22Rv1 (cell line): ENCODE results near the gene THRA.

Experiments used
- H3K27ac ChIP-seq: fragments of 450-650 bp; 2 replicates; pipeline ENCODE4 v1.5.1; 2017
- ZFX ChIP-seq: fragments of 450-650 bp; IDR thresholded peaks from 2 replicates; pipeline ENCODE4 v1.6.1; 2017; ENCODE audit warnings: antibody characterized with exemption, borderline replicate concordance
- TF ChIP-seq, protein P1 (sequence below): fragments of 450-650 bp; IDR thresholded peaks from 2 replicates; pipeline ENCODE4 v1.5.1; 2017; ENCODE audit warnings: mild to moderate bottlenecking

Gene THRA

DNA sequence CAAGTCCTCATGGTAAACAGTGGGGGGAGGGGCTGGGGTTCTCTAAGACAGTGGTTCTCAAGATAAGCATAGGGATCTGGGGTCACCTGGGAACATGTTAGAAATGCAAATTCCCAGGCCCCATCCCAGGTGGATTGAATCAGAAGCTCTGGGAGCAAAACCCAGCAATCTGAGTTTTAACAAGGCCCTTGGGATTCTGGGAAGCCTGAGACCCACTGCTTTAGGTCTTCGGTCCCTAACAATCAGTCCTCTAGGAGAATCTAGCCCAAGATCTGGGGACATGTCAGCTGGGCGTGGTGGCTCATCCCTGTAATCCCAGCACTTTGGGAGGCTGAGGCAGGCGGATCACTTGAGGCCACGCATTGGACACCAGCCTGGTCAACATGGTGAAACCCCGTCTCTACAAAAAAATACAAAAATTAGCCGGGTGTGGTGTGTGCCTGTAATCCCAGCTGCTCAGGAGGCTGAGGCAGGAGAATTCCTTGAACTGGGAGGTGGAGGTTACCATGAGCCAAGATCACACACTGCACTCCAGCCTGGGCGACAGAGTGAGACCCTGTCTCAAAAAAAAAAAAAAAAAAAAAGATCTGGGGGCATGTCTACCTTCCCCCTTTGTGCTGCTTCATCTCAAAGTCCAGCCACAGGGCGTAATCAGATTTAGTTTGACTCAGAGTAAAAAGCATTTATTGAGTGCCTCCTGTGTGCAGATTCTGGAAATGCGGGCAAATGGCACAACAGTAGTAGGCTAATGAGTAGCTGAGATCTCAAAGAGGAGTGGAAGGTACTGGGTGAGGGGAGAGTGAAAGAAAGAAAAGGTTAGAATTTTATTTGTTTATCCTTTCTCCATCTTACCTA is 46.4 kb downstream of the THRA start:
- no peak for TF ChIP-seq ZFX
- TF ChIP-seq, protein P1, sequence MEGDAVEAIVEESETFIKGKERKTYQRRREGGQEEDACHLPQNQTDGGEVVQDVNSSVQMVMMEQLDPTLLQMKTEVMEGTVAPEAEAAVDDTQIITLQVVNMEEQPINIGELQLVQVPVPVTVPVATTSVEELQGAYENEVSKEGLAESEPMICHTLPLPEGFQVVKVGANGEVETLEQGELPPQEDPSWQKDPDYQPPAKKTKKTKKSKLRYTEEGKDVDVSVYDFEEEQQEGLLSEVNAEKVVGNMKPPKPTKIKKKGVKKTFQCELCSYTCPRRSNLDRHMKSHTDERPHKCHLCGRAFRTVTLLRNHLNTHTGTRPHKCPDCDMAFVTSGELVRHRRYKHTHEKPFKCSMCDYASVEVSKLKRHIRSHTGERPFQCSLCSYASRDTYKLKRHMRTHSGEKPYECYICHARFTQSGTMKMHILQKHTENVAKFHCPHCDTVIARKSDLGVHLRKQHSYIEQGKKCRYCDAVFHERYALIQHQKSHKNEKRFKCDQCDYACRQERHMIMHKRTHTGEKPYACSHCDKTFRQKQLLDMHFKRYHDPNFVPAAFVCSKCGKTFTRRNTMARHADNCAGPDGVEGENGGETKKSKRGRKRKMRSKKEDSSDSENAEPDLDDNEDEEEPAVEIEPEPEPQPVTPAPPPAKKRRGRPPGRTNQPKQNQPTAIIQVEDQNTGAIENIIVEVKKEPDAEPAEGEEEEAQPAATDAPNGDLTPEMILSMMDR = no peak; the same call in 1 of the 2 replicates
- 0 out of 2 replicates have a peak overlapping the region, but pooled peaks have one; percentile 1 for H3K27ac ChIP-seq

DNA sequence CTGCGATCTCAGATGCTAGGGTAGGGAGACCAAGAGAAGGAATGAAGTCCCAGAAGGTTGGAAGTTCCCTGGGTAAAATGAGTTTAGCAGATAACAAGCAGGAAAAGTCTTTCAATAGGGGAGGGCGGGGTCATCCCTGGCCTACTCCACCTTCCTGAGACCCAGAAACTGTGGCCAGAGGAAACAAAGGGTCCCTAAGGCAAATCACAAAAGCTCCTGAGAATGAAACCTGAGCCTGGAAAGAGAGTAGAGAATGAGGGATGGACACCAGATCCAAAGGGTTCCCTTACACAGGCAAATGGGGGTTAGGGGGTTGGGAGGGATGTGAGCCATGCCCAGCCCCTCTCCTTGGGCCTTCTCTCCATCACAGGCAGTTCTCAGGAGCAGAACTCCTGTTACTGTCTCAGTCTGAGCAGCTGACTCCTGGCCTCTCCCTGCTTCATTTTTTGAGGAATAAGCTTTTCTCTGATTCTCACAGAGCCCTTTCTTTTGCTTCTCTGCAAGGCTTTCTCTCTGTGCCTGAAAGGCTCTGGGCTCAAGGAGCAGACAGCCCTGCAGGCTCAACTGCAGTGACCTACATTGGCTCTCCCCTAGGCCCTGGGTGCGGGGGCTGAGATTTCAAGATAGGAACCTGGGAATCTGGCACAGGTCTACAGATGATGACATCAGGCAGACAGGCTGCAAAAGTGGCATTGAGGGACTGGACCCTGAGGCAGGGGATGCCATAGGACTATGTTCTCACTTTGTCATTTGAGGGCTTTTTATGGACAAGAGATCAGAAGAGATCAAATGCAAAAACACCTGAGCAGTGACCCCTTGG is 47.5 kb downstream of the THRA start:
- TF ChIP-seq ZFX = no peak
- TF ChIP-seq, protein P1 = no peak
- no peak overlapping the region for H3K27ac ChIP-seq

DNA sequence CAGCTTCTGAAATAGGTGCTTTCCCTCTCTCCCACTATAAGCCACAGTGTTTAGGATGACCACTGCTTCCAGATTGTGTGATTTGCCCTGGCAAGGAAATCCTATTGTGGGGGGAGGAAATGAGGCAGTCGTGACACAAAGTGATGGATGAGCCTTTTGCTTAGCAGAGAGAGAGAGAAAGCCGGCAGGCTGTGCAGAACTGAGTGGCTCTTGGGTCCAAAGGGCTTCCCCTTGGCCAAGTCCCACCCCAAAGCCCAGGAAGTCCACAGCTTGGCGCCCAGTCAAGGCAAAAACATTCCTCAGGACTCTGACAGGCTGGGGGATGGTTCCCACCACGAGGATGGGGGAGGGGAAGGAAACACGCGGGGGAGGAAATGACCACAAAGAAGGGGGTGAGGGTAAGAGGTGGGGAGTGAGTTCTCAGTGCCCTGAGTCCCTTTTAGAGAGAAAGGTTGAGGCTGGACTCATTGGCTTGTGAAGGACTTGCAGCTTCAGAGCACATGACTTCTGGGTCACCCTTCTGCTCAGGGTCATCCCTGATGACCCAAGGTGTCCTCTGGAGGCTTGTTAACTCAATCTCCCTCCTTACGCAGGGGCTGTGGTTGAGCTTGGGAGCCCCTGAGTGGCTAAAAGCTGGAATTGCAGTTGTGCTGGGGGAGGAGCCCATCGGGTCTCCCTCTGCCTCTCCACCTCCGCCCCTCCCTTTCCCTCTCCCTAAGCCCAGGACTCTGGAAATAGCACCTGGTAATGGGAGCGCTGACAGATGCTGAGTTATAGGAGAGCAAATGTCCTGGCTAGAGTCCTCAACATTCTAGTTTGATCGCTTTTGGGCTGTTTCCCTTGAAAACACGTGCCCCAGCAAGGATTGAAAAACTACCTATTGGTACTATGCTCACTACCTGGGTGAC is 48.7 kb downstream of the THRA start:
- H3K27ac ChIP-seq = peak overlapping the region; percentile 89; the same call in 1 of the 2 replicates
- no peak for TF ChIP-seq ZFX
- TF ChIP-seq, protein P1 = peak; percentile 79

DNA sequence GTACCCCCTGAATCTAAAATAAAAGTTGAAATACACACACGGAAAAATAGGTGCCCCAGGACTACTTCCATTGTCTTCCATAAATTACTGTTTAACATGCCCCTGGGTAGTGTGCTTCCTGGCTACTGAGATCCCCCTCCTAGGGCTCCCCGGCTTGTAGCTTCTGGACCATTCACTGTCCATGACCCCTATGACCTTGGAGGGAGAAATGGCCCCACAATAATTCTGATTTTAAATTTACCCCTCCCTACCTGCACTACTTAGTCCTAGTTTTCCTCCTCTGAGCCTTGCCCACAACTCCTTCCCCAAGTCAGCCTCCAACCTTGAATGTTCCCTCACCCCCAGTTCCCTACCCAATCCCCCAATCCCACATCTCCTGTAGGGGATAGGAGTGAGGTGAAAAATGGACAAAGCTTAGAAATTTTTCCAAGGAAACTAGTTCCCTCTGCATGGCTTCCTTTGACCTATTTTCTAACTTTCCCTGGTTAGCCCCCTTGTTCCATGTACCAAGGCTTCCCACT is 49.5 kb downstream of the THRA start:
- peak overlapping the region; percentile 89 for H3K27ac ChIP-seq

DNA sequence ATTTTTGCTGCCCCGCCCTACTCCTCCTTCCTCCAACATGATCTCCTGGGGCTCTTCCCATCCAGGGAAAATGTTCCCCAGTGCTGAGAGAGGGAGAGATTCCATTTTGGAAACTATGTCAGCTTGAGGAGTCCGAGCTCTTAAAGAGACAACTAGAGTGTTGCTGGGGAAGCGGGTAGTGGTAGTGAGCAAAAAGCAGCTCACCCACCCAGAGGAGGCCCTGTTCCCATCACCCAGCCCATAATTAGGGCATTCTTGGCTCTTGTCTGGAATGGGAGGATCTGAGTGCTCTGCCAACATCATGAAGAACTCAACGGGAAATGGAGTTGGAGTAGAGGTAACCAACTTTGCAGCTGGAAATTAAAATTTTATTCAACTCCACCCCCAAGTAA is 49.9 kb downstream of the THRA start:
- TF ChIP-seq, protein P1 = no peak
- TF ChIP-seq ZFX = no peak
- peak overlapping the region; percentile 89 for H3K27ac ChIP-seq

More for the DNA sequence above, 49.5 kb downstream of the THRA start:
- TF ChIP-seq, protein P1 = no peak
- no peak for TF ChIP-seq ZFX

DNA sequence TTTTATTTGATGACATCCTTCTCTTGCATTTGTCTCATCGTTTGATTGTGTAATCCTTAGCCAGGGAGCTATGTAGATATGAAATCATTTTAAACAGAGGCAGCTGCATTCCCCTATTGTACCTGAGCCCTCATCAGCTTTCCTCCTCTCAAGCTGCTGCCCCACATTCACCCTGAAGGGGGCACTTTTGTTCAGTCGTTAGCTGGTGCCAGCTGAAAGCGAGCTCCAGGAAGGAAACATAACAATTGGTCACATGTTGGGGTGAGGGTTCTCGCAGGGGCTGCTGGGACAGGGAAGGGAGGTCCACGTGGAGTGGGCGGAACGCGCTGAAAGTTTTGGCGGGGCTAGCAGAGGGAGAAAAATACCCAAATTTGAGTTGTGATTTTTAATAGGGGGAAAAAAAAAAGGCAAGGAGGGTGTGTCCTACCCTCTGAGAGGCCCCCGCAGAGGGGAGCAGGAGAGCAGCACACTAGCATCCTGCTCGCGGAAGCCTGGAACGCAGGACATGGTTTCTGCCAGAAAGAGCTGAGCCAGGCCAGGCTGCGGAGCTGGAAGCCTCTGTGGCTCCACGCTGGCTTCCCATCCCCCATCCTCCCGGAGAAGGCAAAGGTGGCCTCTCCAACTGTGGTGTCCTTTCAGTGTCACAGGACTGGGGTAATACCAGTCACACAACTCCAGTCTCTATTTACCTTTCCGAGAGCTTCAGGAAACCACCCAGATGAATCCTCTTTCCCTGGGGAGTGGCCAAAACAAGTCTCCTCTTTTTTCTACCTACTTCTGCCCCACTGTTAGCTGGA is 50.5 kb downstream of the THRA start:
- TF ChIP-seq ZFX = no peak
- TF ChIP-seq, protein P1 = peak; percentile 87
- peak overlapping the region; percentile 89 for H3K27ac ChIP-seq
